Measurements from ENCODE around the gene MISP3.

- TF ChIP-seq CTCF (IDR thresholded peaks at IDR 0.05) (no peak), POLR2A (IDR thresholded peaks at IDR 0.05) (no peak), POLR2AphosphoS5 (IDR thresholded peaks at IDR 0.05; ENCODE audit: insufficient read depth in 1 of 2, low read depth in 1 of 2) (no peak)
These were observed 16.4 kb upstream of the MISP3 start for GRCh38 chr19:14056069-14056666.
